GM12873 (cell line): ENCODE measurements around the gene TRAF3.

Experiments
- CTCF ChIP-seq: IDR thresholded peaks from 2 replicates; pipeline ENCODE4 v1.5.1; 2012; ENCODE audit warnings: low read depth, mild to moderate bottlenecking, moderate library complexity, low read length, control low read depth; ENCODE audit not compliant: insufficient read depth; ENCODE audit errors: missing control alignments

The TRAF3 gene

DNA sequence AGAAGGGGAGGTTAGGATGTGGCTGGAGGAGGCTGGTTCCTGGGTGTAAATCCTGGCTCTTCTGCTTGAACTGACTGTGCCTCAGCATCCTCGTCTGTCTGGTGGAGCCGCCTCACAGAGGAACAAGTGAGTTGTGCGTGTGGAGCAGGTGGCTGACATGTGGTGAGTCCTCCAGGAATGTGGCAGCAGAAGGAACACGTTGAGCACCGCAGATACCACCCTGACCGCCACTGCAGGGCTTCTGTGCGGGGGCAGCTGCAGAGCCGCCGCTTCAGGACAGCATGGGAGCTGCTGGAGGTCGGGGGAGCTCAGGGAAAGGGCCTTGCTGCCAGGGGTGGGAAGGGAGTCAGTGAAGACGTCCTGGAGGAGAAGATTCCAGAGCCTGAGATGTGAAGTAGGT, 48.9 kb downstream of the TRAF3 start:
- no peak for TF ChIP-seq CTCF

GRCh38 chr14:102826751-102827675, 49.8 kb downstream of the TRAF3 start:
- TF ChIP-seq CTCF = no peak

- TF ChIP-seq CTCF = no peak
Measured at GRCh38 chr14:102827716-102828115, 50.5 kb downstream of the TRAF3 start.

DNA sequence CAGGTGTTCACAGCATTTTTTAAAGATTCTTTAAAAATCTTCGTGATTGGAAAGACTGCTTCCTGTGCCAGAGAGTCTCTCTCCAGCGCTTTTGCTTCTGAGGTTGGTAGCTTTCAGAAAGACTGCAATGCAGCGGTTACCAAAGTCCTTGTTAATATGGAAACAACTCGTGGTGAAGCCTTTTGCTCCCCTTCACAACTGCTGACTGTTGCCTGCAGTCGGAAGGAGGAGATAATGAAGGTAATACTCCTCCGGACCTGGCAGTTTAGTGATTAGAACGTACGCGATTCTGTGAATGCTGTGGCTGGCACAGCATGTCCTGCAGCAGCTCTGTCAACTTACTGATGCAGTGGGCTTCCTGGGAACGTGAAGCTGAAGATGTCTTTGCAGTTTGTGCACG, 50.9 kb downstream of the TRAF3 start:
- TF ChIP-seq CTCF = no peak

- TF ChIP-seq CTCF = no peak
Measured at GRCh38 chr14:102829016-102829548, 51.8 kb downstream of the TRAF3 start.

- TF ChIP-seq CTCF = no peak
Measured at GRCh38 chr14:102830474-102831045, 53.3 kb downstream of the TRAF3 start.

- TF ChIP-seq CTCF = no peak
Measured at GRCh38 chr14:102831163-102831804, 54.0 kb downstream of the TRAF3 start.
